Measurements from ENCODE around the gene OR1D2.

Gene OR1D2

DNA sequence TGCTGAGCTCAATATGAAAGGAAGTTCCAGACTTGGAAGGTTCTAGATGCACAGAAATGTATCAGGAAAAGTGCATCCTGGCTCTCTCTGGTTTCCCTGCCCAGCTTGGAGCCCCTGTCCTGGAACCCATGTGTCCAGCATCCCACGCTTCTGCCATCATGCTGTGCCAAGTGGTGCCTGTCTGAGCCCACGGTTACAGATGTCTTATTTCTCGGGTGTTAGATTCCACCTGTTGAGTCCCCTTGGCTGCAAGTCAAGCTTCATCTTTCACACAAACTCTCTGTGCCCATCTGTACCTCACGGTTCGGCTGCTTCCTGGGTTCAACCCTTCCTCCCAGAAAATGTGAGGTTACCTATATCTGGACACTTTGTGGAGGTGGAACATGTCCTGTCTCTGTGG lies 63.3 kb downstream of the OR1D2 start:
- Histone ChIP-seq H2BK12ac (ENCODE audit: low read length) (no peak overlapping the region), H3K36me3 (replicated peaks in 1 of 2; ENCODE audit: control insufficient read depth in 2 of 2, insufficient read depth in 2 of 2, low read length in 2 of 2) (no peaks in the 10 kb centered on the region), H3K4me3 (ENCODE audit: low read length in 2 of 2) (no peak overlapping the region), H3K27me3 (ENCODE audit: control insufficient read depth in 3 of 3, insufficient read depth in 3 of 3, low read depth in 1 of 3, low read length in 3 of 3) (peaks cover 0 to 7% (median 0%) of the 10 kb centered on the region in 3 experiments), H3K14ac (ENCODE audit: low read length) (no peak overlapping the region), H3K79me1 (ENCODE audit: low read depth, low read length) (no peaks in the 10 kb centered on the region), H4K91ac (ENCODE audit: low read depth, low read length, poor library complexity) (no peak overlapping the region), H2BK15ac (ENCODE audit: low read length) (no peak overlapping the region), H3K4ac (ENCODE audit: low read length) (no peak overlapping the region), H3K4me1 (ENCODE audit: control insufficient read depth in 2 of 2, insufficient read depth in 1 of 2, low read depth in 1 of 2, low read length in 2 of 2) (no peaks in the 10 kb centered on the region), H2AFZ (ENCODE audit: low read length) (no peak overlapping the region), H2BK5ac (ENCODE audit: low read length) (no peak overlapping the region), H2AK5ac (ENCODE audit: low read depth, low read length) (no peak overlapping the region), H3K27ac (replicated peaks; ENCODE audit: low read length) (no peak overlapping the region), H4K8ac (ENCODE audit: low read depth, low read length) (no peak overlapping the region), H2BK120ac (ENCODE audit: low read depth, low read length) (no peak overlapping the region), H3K9me3 (replicated peaks in 1 of 2; ENCODE audit: control insufficient read depth in 2 of 2, insufficient read depth in 1 of 2, low read depth in 1 of 2, low read length in 2 of 2) (peaks cover 0 to 12% of the 10 kb centered on the region in 2 donors), H3K23ac (ENCODE audit: low read depth, low read length, poor library complexity) (no peak overlapping the region), H3K4me2 (ENCODE audit: insufficient read depth, low read length, poor library complexity, severe bottlenecking) (no peak overlapping the region), H3K9ac (ENCODE audit: low read depth, low read length, poor library complexity) (no peak overlapping the region), H3K18ac (ENCODE audit: low read length) (no peak overlapping the region)
- WGBS, 2 donors (ENCODE audit: extremely low coverage in 2 of 2, insufficient read length in 2 of 2, insufficient replicate concordance in 1 of 2) = no CpG with 5 or more reads among the region's 5 CpGs
- DNase-seq (ENCODE audit: low spot score) = no peak

DNA sequence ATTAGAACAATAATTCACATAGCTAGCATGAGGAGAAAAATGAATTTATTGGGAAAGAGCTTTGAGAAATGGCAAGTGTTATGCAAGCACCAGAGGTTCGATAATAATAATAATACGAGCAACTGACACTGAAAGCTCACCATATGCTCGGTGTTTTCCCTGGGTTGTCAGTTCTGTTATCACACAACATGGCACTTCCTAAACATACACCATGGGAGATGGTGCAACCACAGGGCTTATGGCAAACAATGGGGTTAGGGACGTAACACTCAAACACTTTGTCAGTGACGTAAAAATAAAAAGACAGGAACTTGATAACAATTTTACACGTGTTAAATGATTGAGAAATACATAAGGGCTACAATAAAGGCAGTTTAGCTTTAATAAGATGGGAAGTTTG lies 64.5 kb downstream of the OR1D2 start:
- Histone ChIP-seq H3K27ac (replicated peaks; ENCODE audit: low read length) (no peak overlapping the region), H4K8ac (ENCODE audit: low read depth, low read length) (no peak overlapping the region), H3K4me3 (ENCODE audit: low read length in 2 of 2) (no peak overlapping the region), H2BK120ac (ENCODE audit: low read depth, low read length) (no peak overlapping the region), H3K9ac (ENCODE audit: low read depth, low read length, poor library complexity) (no peak overlapping the region), H3K79me1 (ENCODE audit: low read depth, low read length) (peaks cover under 1% of the 10 kb centered on the region), H3K9me3 (replicated peaks in 1 of 2; ENCODE audit: control insufficient read depth in 2 of 2, insufficient read depth in 1 of 2, low read depth in 1 of 2, low read length in 2 of 2) (peaks cover 0 to 12% of the 10 kb centered on the region in 2 donors), H2BK15ac (ENCODE audit: low read length) (no peak overlapping the region), H3K14ac (ENCODE audit: low read length) (no peak overlapping the region), H2AK5ac (ENCODE audit: low read depth, low read length) (no peak overlapping the region), H2AFZ (ENCODE audit: low read length) (no peak overlapping the region), H3K36me3 (replicated peaks in 1 of 2; ENCODE audit: control insufficient read depth in 2 of 2, insufficient read depth in 2 of 2, low read length in 2 of 2) (no peaks in the 10 kb centered on the region), H3K4me1 (ENCODE audit: control insufficient read depth in 2 of 2, insufficient read depth in 1 of 2, low read depth in 1 of 2, low read length in 2 of 2) (no peaks in the 10 kb centered on the region), H4K91ac (ENCODE audit: low read depth, low read length, poor library complexity) (no peak overlapping the region), H3K18ac (ENCODE audit: low read length) (no peak overlapping the region), H2BK5ac (ENCODE audit: low read length) (no peak overlapping the region), H3K27me3 (ENCODE audit: control insufficient read depth in 3 of 3, insufficient read depth in 3 of 3, low read depth in 1 of 3, low read length in 3 of 3) (peaks cover 0 to 7% (median 0%) of the 10 kb centered on the region in 3 experiments), H3K23ac (ENCODE audit: low read depth, low read length, poor library complexity) (no peak overlapping the region), H2BK12ac (ENCODE audit: low read length) (no peak overlapping the region), H3K4me2 (ENCODE audit: insufficient read depth, low read length, poor library complexity, severe bottlenecking) (no peak overlapping the region), H3K4ac (ENCODE audit: low read length) (no peak overlapping the region)
- DNase-seq (ENCODE audit: low spot score) = no peak
- no CpG with 5 or more reads among the region's 6 CpGs for WGBS, 2 donors (ENCODE audit: extremely low coverage in 2 of 2, insufficient read length in 2 of 2, insufficient replicate concordance in 1 of 2)

DNA sequence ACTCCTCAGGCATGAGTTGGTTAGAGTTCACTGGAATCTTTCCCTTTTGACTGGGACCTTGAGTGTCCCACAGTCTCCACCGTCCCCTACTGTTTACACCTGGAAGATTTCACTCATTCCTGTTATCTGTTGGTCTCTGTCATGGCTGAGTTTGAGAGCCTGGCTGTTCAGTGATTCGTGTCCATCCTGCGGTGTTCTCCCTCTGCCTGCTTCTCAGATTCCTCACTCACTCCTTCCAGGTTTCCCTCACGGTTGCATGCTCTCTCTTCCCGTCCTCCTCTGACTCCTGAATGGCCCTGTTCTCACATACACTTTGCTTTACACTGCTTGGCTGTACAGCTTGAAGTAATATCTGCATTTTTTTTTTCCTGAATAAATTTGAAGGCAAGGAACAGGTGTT lies 65.3 kb downstream of the OR1D2 start:
- Histone ChIP-seq H4K8ac (ENCODE audit: low read depth, low read length) (no peak overlapping the region), H3K18ac (ENCODE audit: low read length) (no peak overlapping the region), H2AK5ac (ENCODE audit: low read depth, low read length) (no peak overlapping the region), H3K4me3 (ENCODE audit: low read length in 2 of 2) (no peak overlapping the region), H3K4me2 (ENCODE audit: insufficient read depth, low read length, poor library complexity, severe bottlenecking) (no peak overlapping the region), H4K91ac (ENCODE audit: low read depth, low read length, poor library complexity) (no peak overlapping the region), H3K4me1 (ENCODE audit: control insufficient read depth in 2 of 2, insufficient read depth in 1 of 2, low read depth in 1 of 2, low read length in 2 of 2) (no peaks in the 10 kb centered on the region), H3K14ac (ENCODE audit: low read length) (no peak overlapping the region), H2AFZ (ENCODE audit: low read length) (no peak overlapping the region), H3K9ac (ENCODE audit: low read depth, low read length, poor library complexity) (no peak overlapping the region), H2BK15ac (ENCODE audit: low read length) (no peak overlapping the region), H3K27me3 (ENCODE audit: control insufficient read depth in 3 of 3, insufficient read depth in 3 of 3, low read depth in 1 of 3, low read length in 3 of 3) (peaks cover 0 to 7% (median 0%) of the 10 kb centered on the region in 3 experiments), H3K36me3 (replicated peaks in 1 of 2; ENCODE audit: control insufficient read depth in 2 of 2, insufficient read depth in 2 of 2, low read length in 2 of 2) (no peaks in the 10 kb centered on the region), H2BK120ac (ENCODE audit: low read depth, low read length) (no peak overlapping the region), H2BK5ac (ENCODE audit: low read length) (no peak overlapping the region), H3K27ac (replicated peaks; ENCODE audit: low read length) (no peak overlapping the region), H3K79me1 (ENCODE audit: low read depth, low read length) (peaks cover 3% of the 10 kb centered on the region), H3K9me3 (replicated peaks in 1 of 2; ENCODE audit: control insufficient read depth in 2 of 2, insufficient read depth in 1 of 2, low read depth in 1 of 2, low read length in 2 of 2) (peaks cover 0 to 6% of the 10 kb centered on the region in 2 donors), H3K23ac (ENCODE audit: low read depth, low read length, poor library complexity) (no peak overlapping the region), H2BK12ac (ENCODE audit: low read length) (no peak overlapping the region), H3K4ac (ENCODE audit: low read length) (no peak overlapping the region)
- no CpG with 5 or more reads among the region's 5 CpGs for WGBS, 2 donors (ENCODE audit: extremely low coverage in 2 of 2, insufficient read length in 2 of 2, insufficient replicate concordance in 1 of 2)
- DNase-seq (ENCODE audit: low spot score) = no peak
